Upper lobe of left lung (tissue), 6 donors: ENCODE measurements around the gene CSH1. TPM values are rescaled to one million over a fixed set of nuclear protein-coding genes. Genes with fewer than 3 reads are reported as not detected.

Experiments used
- ATAC-seq, 2 donors: fragments of 200-7000 bp; cut with Tn5 transposase; one replicate each; pipeline ENCODE4 v1.9.1; 2022; ENCODE audit warnings: mild to moderate bottlenecking in 2 of 2, moderate library complexity in 2 of 2; ENCODE audit not compliant: low FRiP score in 2 of 2
- DNase-seq, 2 donors: peaks; one replicate each; pipeline ENCODE4 v3.0.0-alpha.2; 2019 to 2020
- H3K27ac ChIP-seq, 4 donors: fragments of 200-600 bp; sonication (generic); one replicate each; pipeline ENCODE4 v1.5.1; 2016 to 2019
- H3K27me3 ChIP-seq, 4 donors: fragments of 200-600 bp; sonication (generic); one replicate each; pipeline ENCODE4 v1.5.1; 2017 to 2019
- H3K36me3 ChIP-seq, 4 donors: fragments of 200-600 bp; sonication (generic); one replicate each; pipeline ENCODE4 v1.5.1; 2016 to 2019
- H3K4me1 ChIP-seq, 4 donors: fragments of 200-600 bp; sonication (generic); one replicate each; pipeline ENCODE4 v1.5.1; 2018 to 2019
- H3K4me3 ChIP-seq, 4 donors: fragments of 200-600 bp; sonication (generic); one replicate each; pipeline ENCODE4 v1.5.1; 2017 to 2019; ENCODE audit warnings: mild to moderate bottlenecking in 2 of 4, moderate library complexity in 1 of 4
- H3K9me3 ChIP-seq, 4 donors: fragments of 200-600 bp; sonication (generic); one replicate each; pipeline ENCODE4 v1.5.1; 2018 to 2019
- EP300 ChIP-seq, 4 donors: sonication (generic); formaldehyde crosslinking; IDR thresholded peaks; one replicate each; pipeline ENCODE4 v1.5.1; 2017; ENCODE audit warnings: antibody characterized with exemption in 4 of 4, control low read depth in 2 of 4
- POLR2A ChIP-seq, 4 donors: fragments of 450-650 bp; IDR thresholded peaks; one replicate each; pipeline ENCODE4 v1.5.1; 2016 to 2017; ENCODE audit warnings: antibody characterized with exemption in 4 of 4, mild to moderate bottlenecking in 2 of 4
- POLR2AphosphoS5 ChIP-seq, 2 donors: sonication (generic); formaldehyde crosslinking; IDR thresholded peaks; one replicate each; pipeline ENCODE4 v1.5.1; 2017; ENCODE audit warnings: antibody characterized with exemption in 2 of 2
- WGBS, 2 donors: methylation state at CpG; one replicate each; pipeline ENCODE4 v1.1.5; 2017 to 2018; 5-methylcytosine and 5-hydroxymethylcytosine counted together
- small RNA-seq, 4 donors: library from RNA; depleted of rRNA; stranded (forward); fragments of <200 nt; gene quantifications; one replicate each; pipeline ENCODE3, GENCODE V24; 2016
- total RNA-seq, 6 donors: library from RNA; depleted of rRNA in 4 of 6; stranded (reverse); fragments of >200 nt in 4 of 6; gene quantifications; one replicate each; pipeline versions ENCODE4 v1.1.0 to v1.2.1, GENCODE V29; 2016 to 2021
- TF ChIP-seq, protein P1 (sequence below), 6 experiments: fragments of 450-650 bp in 4 of 6; fragments of 200-600 bp in 2 of 6; sonication (generic) in 2 of 6; IDR thresholded peaks; one replicate each; pipeline ENCODE4 v1.5.1; 2016 to 2019; ENCODE audit warnings: antibody characterized with exemption in 6 of 6
- donor health status: DM: no; HTN: no; CAD: no; lungs with moderate emphysema.
- donor health status: DM: no; HTN: yes; CAD: no; lungs with severe emphysema.

CSH1 gene
- total RNA-seq, 6 donors from 2014 or later, result not detected

DNA sequence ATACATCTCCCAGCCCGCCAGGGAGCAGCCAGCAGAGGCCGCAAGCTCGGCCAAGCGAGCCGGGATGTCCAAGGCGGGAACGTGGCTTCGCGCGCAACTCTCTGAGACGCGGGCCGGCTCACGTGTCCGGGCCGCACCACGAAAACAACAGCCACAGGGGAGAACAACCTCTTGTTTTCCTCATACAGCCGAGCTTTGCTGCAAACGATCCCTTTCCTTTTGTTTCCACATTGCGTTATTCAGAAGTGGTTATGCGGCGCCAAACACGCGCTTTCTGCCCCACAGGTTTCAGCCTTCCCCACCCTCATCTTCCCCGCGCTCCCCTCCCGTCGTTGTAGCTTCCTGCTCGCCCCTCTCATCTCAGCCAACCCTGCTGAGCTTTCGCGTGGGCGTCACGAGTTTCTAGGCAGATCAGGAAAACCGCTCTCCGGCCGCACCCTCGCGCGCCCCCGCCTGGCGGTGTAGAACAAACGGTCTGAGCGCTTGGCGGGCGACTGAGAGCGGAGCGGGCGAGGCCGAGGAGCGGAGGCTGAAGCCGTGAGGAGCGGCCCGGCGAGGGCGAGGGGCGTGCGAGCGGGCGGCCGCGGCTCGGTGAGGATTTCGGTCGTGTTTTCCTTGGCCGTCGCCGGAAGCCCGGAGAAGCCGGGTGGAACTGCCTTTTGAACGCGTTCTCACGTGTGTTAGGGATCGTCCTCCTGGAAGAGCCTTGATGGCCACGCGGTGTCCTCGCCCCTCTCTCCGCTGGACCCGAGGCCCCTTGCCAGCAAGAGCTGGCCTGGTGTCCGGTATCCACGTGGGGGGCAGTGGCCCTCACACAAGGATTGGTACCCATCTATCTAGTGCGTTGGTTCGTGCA, 47.3 kb downstream of the CSH1 start:
- ATAC-seq, result peak; percentile 97 to 98
- TF ChIP-seq EP300 (IDR thresholded peaks at IDR 0.05) (no peak), POLR2A (IDR thresholded peaks at IDR 0.05) (peak in 1 of 4 donors; percentile 7), POLR2AphosphoS5 (IDR thresholded peaks at IDR 0.05) (peak; percentile 51 to 85)
- TF ChIP-seq, protein P1, sequence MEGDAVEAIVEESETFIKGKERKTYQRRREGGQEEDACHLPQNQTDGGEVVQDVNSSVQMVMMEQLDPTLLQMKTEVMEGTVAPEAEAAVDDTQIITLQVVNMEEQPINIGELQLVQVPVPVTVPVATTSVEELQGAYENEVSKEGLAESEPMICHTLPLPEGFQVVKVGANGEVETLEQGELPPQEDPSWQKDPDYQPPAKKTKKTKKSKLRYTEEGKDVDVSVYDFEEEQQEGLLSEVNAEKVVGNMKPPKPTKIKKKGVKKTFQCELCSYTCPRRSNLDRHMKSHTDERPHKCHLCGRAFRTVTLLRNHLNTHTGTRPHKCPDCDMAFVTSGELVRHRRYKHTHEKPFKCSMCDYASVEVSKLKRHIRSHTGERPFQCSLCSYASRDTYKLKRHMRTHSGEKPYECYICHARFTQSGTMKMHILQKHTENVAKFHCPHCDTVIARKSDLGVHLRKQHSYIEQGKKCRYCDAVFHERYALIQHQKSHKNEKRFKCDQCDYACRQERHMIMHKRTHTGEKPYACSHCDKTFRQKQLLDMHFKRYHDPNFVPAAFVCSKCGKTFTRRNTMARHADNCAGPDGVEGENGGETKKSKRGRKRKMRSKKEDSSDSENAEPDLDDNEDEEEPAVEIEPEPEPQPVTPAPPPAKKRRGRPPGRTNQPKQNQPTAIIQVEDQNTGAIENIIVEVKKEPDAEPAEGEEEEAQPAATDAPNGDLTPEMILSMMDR (IDR thresholded peaks at IDR 0.05), result peak; percentile 62 to 89 (median 82)
- Histone ChIP-seq H3K27me3 (no peaks in the 10 kb centered on the region), H3K4me1 (peaks cover 0 to 17% (median 4%) of the 10 kb centered on the region in 4 donors), H3K9me3 (peaks cover 0 to 3% (median 0%) of the 10 kb centered on the region in 4 donors), H3K36me3 (no peaks in the 10 kb centered on the region), H3K4me3 (peak overlapping the region in 3 of 4 donors; percentile 7 to 37 (median 31)), H3K27ac (peak overlapping the region in 2 of 4 donors; percentile 32 to 67)
- DNase-seq, result peak; percentile 92 to 97
- WGBS, 2 donors, result 10 to 26% methylated on average over 31 to 80 of the region's 82 CpGs

DNA sequence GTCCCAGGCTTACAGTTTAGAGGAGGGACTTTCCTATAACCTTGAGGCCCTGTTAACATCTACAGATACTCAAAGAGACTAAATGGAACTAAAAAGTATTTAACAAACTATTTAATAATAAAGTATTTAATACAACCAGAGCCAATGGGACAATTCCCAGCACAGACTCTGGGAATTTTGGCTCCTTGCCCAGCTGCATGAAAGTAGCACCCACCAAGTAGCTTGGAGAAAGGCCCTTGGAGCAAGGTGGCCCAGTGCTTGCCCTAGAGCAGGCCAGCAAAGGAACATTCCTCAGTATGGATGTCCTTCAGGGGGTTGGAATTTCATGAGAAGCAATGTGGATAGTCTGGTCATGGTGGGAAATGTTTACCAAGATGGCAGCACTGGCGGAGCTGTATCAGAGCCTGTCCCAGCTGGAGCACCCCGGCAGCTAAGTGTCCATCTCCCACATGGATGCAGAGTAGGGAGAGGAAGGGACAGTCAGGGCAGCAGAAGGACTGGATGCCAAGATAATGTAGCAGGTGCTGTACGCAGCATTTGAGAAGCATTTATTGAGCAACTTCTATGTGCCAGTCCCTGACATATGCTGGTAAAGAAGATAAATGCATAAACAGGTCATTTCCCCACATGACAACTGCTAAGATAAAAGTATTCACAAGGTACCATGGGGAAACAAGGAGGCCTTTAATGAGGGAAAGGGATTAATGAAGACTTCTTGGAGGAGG, 48.7 kb downstream of the CSH1 start:
- H3K9me3 ChIP-seq, result peaks cover 0 to 3% (median 0%) of the 10 kb centered on the region in 4 donors
- H3K36me3 ChIP-seq, result no peaks in the 10 kb centered on the region
- H3K27ac ChIP-seq, result no peak overlapping the region
- TF ChIP-seq POLR2A (IDR thresholded peaks at IDR 0.05) (no peak), EP300 (IDR thresholded peaks at IDR 0.05) (no peak), POLR2AphosphoS5 (IDR thresholded peaks at IDR 0.05) (no peak)
- TF ChIP-seq, protein P1 (IDR thresholded peaks at IDR 0.05), result no peak
- ATAC-seq (no peak), DNase-seq (no peak)
- H3K4me3 ChIP-seq, result no peak overlapping the region
- no peaks in the 10 kb centered on the region for H3K27me3 ChIP-seq
- peaks cover 2 to 26% (median 7%) of the 10 kb centered on the region in 4 donors for H3K4me1 ChIP-seq
- 73 to 100% methylated on average over 1 to 3 of the region's 3 CpGs for WGBS, 2 donors

DNA sequence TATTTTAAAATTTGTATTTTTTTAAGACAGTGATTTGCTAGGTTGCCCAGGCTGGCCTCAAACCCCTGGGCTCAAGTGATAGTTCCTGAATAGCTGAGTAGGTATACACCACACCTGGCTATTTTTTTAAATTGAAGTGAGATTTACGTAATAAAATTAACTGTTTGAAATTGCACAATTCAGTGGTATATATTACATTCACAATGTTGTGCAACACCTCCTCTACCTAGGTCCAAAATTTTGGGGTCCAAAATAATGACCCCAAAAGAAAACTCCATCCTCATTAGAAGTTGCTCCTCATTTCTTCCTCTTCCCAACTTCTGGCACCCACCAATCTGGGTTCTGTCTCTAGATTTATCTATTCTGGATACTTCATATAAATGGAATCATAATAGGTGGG, 50.9 kb downstream of the CSH1 start:
- TF ChIP-seq EP300 (IDR thresholded peaks at IDR 0.05), result no peak
- no peak for TF ChIP-seq POLR2AphosphoS5 (IDR thresholded peaks at IDR 0.05)
- TF ChIP-seq POLR2A (IDR thresholded peaks at IDR 0.05), result no peak
- TF ChIP-seq, protein P1 (IDR thresholded peaks at IDR 0.05), result no peak
- H3K4me1 ChIP-seq, result peaks cover 10 to 39% (median 18%) of the 10 kb centered on the region in 4 donors
- no peaks in the 10 kb centered on the region for H3K36me3 ChIP-seq
- DNase-seq (no peak), ATAC-seq (no peak)
- 28 to 29% methylated on average over 1 of the region's 1 CpG for WGBS, 2 donors
- H3K4me3 ChIP-seq, result no peak overlapping the region
- peaks cover 0 to 3% (median 0%) of the 10 kb centered on the region in 4 donors for H3K9me3 ChIP-seq
- H3K27ac ChIP-seq, result no peak overlapping the region
- H3K27me3 ChIP-seq, result peaks cover 0 to 2% (median 0%) of the 10 kb centered on the region in 4 donors

Small RNA genes within 50 kb of the gene (small RNA-seq; reads per million reads assigned to genes)
- gene AC040958.1 (0 reads per million in 4 donors), gene AC127029.1 (0 reads per million in 4 donors), gene GH1 (0 reads per million in 4 donors)

Other genes with a start within 250 kb of the CSH1 start
- gene LIMD2, start 196.4 kb downstream of the CSH1 start, total RNA-seq, result 100 to 1,000 TPM in 1 of 6 donors, 10 to 100 TPM in 5; 13.2 to 115 (median 21.6) TPM
- gene STRADA, start 154.8 kb downstream of the CSH1 start, total RNA-seq, result 10 to 100 TPM; 18.7 to 60.8 (median 32.4) TPM
- 100 to 1,000 TPM in 1 of 6 donors, 10 to 100 TPM in 5; 65.9 to 118 (median 92.9) TPM for gene CCDC47, start 123.0 kb downstream of the CSH1 start, total RNA-seq
- gene DDX42, start 122.4 kb downstream of the CSH1 start, total RNA-seq, result 100 to 1,000 TPM in 2 of 6 donors, 10 to 100 TPM in 4; 76.8 to 345 (median 87.6) TPM
- gene PSMC5, start 69.1 kb downstream of the CSH1 start, total RNA-seq, result 100 to 1,000 TPM in 1 of 6 donors, 10 to 100 TPM in 5; 55.2 to 118 (median 88.1) TPM
- gene FTSJ3, start 68.9 kb downstream of the CSH1 start, total RNA-seq, result 10 to 100 TPM; 24.7 to 75.4 (median 41.8) TPM
- 100 to 1,000 TPM in 3 of 6 donors, 10 to 100 TPM in 3; 77.0 to 137 (median 95.7) TPM for gene SMARCD2, start 53.9 kb downstream of the CSH1 start, total RNA-seq
- gene CSH2, start 22.9 kb downstream of the CSH1 start, total RNA-seq, result not detected
- gene GH2, start 14.6 kb downstream of the CSH1 start, total RNA-seq, result not detected
- not detected for gene CSHL1, start 14.7 kb upstream of the CSH1 start, total RNA-seq
- not detected for gene GH1, start 22.3 kb upstream of the CSH1 start, total RNA-seq
- gene CD79B, start 35.8 kb upstream of the CSH1 start, total RNA-seq, result 1 to 10 TPM in 4 of 6 donors, under 1 TPM in 1, not detected in 1; 0.91 to 6.3 (median 2.6) TPM
- gene SCN4A, start 76.3 kb upstream of the CSH1 start, total RNA-seq, result under 1 TPM in 3 of 6 donors, not detected in 3; under 0.01 to 0.44 (median 0.20) TPM
- 10 to 100 TPM in 3 of 6 donors, 1 to 10 TPM in 2, under 1 TPM in 1; 0.97 to 30.1 (median 12.1) TPM for gene PRR29, start 101.8 kb upstream of the CSH1 start, total RNA-seq
- 100 to 1,000 TPM in 3 of 6 donors, 10 to 100 TPM in 3; 27.2 to 114 (median 82.0) TPM for gene ICAM2, start 124.1 kb upstream of the CSH1 start, total RNA-seq
- gene ERN1, start 233.6 kb upstream of the CSH1 start, total RNA-seq, result 10 to 100 TPM; 32.8 to 65.0 (median 41.9) TPM